Neural progenitor cell (in vitro differentiated cells): ENCODE data around the gene RNU7-1. TPM values are rescaled to one million over a fixed set of nuclear protein-coding genes. Genes with fewer than 3 reads are reported as not detected.

Experiments
- DNase-seq: peaks from one replicate; pipeline ENCODE4 v3.0.0-alpha.2; 2016; ENCODE audit warnings: low spot score
- H2AFZ ChIP-seq: fragments of 200-600 bp; sonication (generic); replicated peaks from 2 replicates; pipeline ENCODE4 v1.6.1; 2016; ENCODE audit warnings: antibody characterized with exemption
- H3F3A ChIP-seq: fragments of 200-600 bp; sonication (generic); 2 replicates; pipeline ENCODE4 v1.6.1; 2016; ENCODE audit warnings: antibody characterized with exemption, low read depth
- H3K27ac ChIP-seq: fragments of 200-600 bp; sonication (generic); 2 replicates; pipeline ENCODE4 v1.5.1; 2016; ENCODE audit warnings: mild to moderate bottlenecking
- H3K27me3 ChIP-seq: fragments of 200-600 bp; sonication (generic); 2 replicates; pipeline ENCODE4 v1.6.1; 2016; ENCODE audit warnings: mild to moderate bottlenecking, moderate library complexity
- H3K36me3 ChIP-seq: fragments of 200-600 bp; sonication (generic); 2 replicates; pipeline ENCODE4 v1.5.1; 2016
- H3K4me1 ChIP-seq: fragments of 200-600 bp; sonication (generic); 2 replicates; pipeline ENCODE4 v1.6.1; 2016; ENCODE audit warnings: mixed run types
- H3K4me2 ChIP-seq: fragments of 200-600 bp; sonication (generic); 2 replicates; pipeline ENCODE4 v1.6.1; 2016
- H3K4me3 ChIP-seq: fragments of 200-600 bp; sonication (generic); 2 replicates; pipeline ENCODE4 v1.5.1; 2016
- H3K79me2 ChIP-seq: fragments of 200-600 bp; sonication (generic); 2 replicates; pipeline ENCODE4 v1.6.1; 2016; ENCODE audit warnings: low read depth
- H3K9ac ChIP-seq: fragments of 200-600 bp; sonication (generic); 2 replicates; pipeline ENCODE4 v1.6.1; 2016
- H3K9me3 ChIP-seq: fragments of 200-600 bp; sonication (generic); 2 replicates; pipeline ENCODE4 v1.5.1; 2016; ENCODE audit warnings: low read depth
- H4K20me1 ChIP-seq: fragments of 200-600 bp; sonication (generic); 2 replicates; pipeline ENCODE4 v1.6.1; 2016; ENCODE audit warnings: low read depth
- H3K27ac Mint-ChIP-seq: 3 replicates; pipeline ENCODE4 v1.8.0; 2021; ENCODE audit warnings: mixed read lengths
- H3K27me3 Mint-ChIP-seq: 2 replicates; pipeline ENCODE4 v1.8.0; 2022; ENCODE audit warnings: low read depth, mild to moderate bottlenecking, inconsistent platforms, moderate library complexity, mixed read lengths; ENCODE audit not compliant: insufficient read depth
- H3K36me3 Mint-ChIP-seq: 3 replicates; pipeline ENCODE4 v1.8.0; 2021; ENCODE audit warnings: mixed read lengths
- H3K4me1 Mint-ChIP-seq: 3 replicates; pipeline ENCODE4 v1.8.0; 2021; ENCODE audit warnings: mixed read lengths
- H3K4me3 Mint-ChIP-seq: 3 replicates; pipeline ENCODE4 v1.8.0; 2021; ENCODE audit warnings: mild to moderate bottlenecking, moderate library complexity, mixed read lengths
- H3K9me3 Mint-ChIP-seq: 3 replicates; pipeline ENCODE4 v1.8.0; 2020; ENCODE audit warnings: mixed read lengths
- CTCF ChIP-seq: fragments of 200-600 bp; sonication (generic); IDR thresholded peaks from 2 replicates; pipeline ENCODE4 v1.5.1; 2017; ENCODE audit warnings: antibody characterized with exemption, mild to moderate bottlenecking
- EZH2 ChIP-seq: fragments of 200-600 bp; sonication (generic); IDR thresholded peaks from 2 replicates; pipeline ENCODE4 v1.6.1; 2017; ENCODE audit warnings: antibody characterized with exemption, mild to moderate bottlenecking, moderate library complexity
- EZH2phosphoT487 ChIP-seq: fragments of 200-600 bp; sonication (generic); IDR thresholded peaks from 2 replicates; pipeline ENCODE4 v1.6.1; 2017; ENCODE audit warnings: antibody characterized with exemption
- total RNA-seq: library from RNA; depleted of rRNA; stranded (reverse); fragments of >200 nt; gene quantifications from 2 replicates; pipeline ENCODE4 v1.2.3, GENCODE V29; 2015; ENCODE audit warnings: low replicate concordance

RNU7-1 gene
- total RNA-seq, 1 donor from 2014 or later: not detected

GRCh38 chr12:6948873-6949594 is 5.4 kb downstream of the RNU7-1 start:
- Mint-ChIP-seq H3K27me3 (peaks cover 7% of the 10 kb centered on the region), H3K36me3 (peaks cover 6% of the 10 kb centered on the region), H3K27ac (no peak overlapping the region), H3K9me3 (no peaks in the 10 kb centered on the region), H3K4me3 (peak overlapping the region; percentile 38), H3K4me1 (peaks cover 41% of the 10 kb centered on the region)
- H3K4me3 ChIP-seq: no peak overlapping the region
- H3K27ac ChIP-seq: no peak overlapping the region
- no peaks in the 10 kb centered on the region for H3K9me3 ChIP-seq
- no peak overlapping the region for H3K9ac ChIP-seq
- DNase-seq: no peak
- H3K4me1 ChIP-seq: peaks cover 20% of the 10 kb centered on the region
- H3K4me2 ChIP-seq: no peak overlapping the region
- no peaks in the 10 kb centered on the region for H3K36me3 ChIP-seq
- peaks cover 10% of the 10 kb centered on the region for H3K79me2 ChIP-seq
- peaks cover 33% of the 10 kb centered on the region for H3F3A ChIP-seq
- peaks cover 11% of the 10 kb centered on the region for H4K20me1 ChIP-seq
- TF ChIP-seq EZH2phosphoT487 (no peak), EZH2 (no peak), CTCF (no peak)
- no peaks in the 10 kb centered on the region for H3K27me3 ChIP-seq
- no peak overlapping the region for H2AFZ ChIP-seq

- H2AFZ ChIP-seq: no peak overlapping the region
- H3K4me3 ChIP-seq: no peak overlapping the region
- H3K36me3 ChIP-seq: no peaks in the 10 kb centered on the region
- Mint-ChIP-seq H3K4me1 (peaks cover 32% of the 10 kb centered on the region), H3K9me3 (no peaks in the 10 kb centered on the region), H3K36me3 (peaks cover 6% of the 10 kb centered on the region), H3K27ac (peak overlapping the region; percentile 29), H3K27me3 (peaks cover 5% of the 10 kb centered on the region), H3K4me3 (no peak overlapping the region)
- peaks cover 3% of the 10 kb centered on the region for H3K79me2 ChIP-seq
- H3K27me3 ChIP-seq: no peaks in the 10 kb centered on the region
- no peak overlapping the region for H3K27ac ChIP-seq
- H3K9me3 ChIP-seq: no peaks in the 10 kb centered on the region
- no peak overlapping the region for H3K9ac ChIP-seq
- DNase-seq: no peak
- TF ChIP-seq EZH2: no peak
- TF ChIP-seq EZH2phosphoT487: no peak
- no peak for TF ChIP-seq CTCF
- peaks cover 19% of the 10 kb centered on the region for H3F3A ChIP-seq
- peaks cover 6% of the 10 kb centered on the region for H4K20me1 ChIP-seq
- peaks cover 12% of the 10 kb centered on the region for H3K4me1 ChIP-seq
- no peak overlapping the region for H3K4me2 ChIP-seq
Measured at GRCh38 chr12:6950401-6950801, 6.8 kb downstream of the RNU7-1 start.

- Histone ChIP-seq H3K27me3 (no peaks in the 10 kb centered on the region), H3F3A (peaks cover 13% of the 10 kb centered on the region), H3K4me3 (no peak within 1 kb of the TSS), H3K4me2 (no peak within 1 kb of the TSS), H3K9ac (no peak within 1 kb of the TSS), H3K79me2 (no peaks in the 10 kb centered on the region), H3K9me3 (no peaks in the 10 kb centered on the region), H3K4me1 (peaks cover 8% of the 10 kb centered on the region), H3K36me3 (no peaks in the 10 kb centered on the region), H2AFZ (no peak within 1 kb of the TSS), H3K27ac (no peak within 1 kb of the TSS), H4K20me1 (peaks cover under 1% of the 10 kb centered on the region)
- H3K4me3 Mint-ChIP-seq: peak within 1 kb of the TSS; percentile 38
- H3K36me3 Mint-ChIP-seq: peaks cover 6% of the 10 kb centered on the region
- H3K4me1 Mint-ChIP-seq: peaks cover 27% of the 10 kb centered on the region
- peak within 1 kb of the TSS; percentile 78 for H3K27ac Mint-ChIP-seq
- no peaks in the 10 kb centered on the region for H3K9me3 Mint-ChIP-seq
- peaks cover 5% of the 10 kb centered on the region for H3K27me3 Mint-ChIP-seq
- no peak for DNase-seq
- no peak for TF ChIP-seq EZH2phosphoT487
- no peak for TF ChIP-seq EZH2
- TF ChIP-seq CTCF: no peak
Measured at GRCh38 chr12:6950811-6951540, 7.4 kb downstream of the RNU7-1 start, which contains the start of gene PTPN6. Gene PTPN6 (plus strand): TSS chr12:6951356. CDS start chr12:6951513, 157 bp downstream.
